ENCODE data around the gene PPP4R1. TPM values are rescaled to one million over a fixed set of nuclear protein-coding genes. Genes with fewer than 3 reads are reported as not detected.

Gene PPP4R1
- 94.1 and 146 TPM in 2 replicates for total RNA-seq

GRCh38 chr18:9614401-9615279, at the start of gene PPP4R1:
Gene PPP4R1 (minus strand): TSS chr18:9614559. CDS start chr18:9614484, 75 bp downstream.

Small RNA genes lying within 50 kb of the gene (small RNA-seq; reads per million reads assigned to genes)
- gene RNU2-27P (ENCODE audit: low replicate concordance) (0.16 reads per million), gene RNU6-903P (ENCODE audit: low replicate concordance) (not detected)

Other genes starting within 250 kb of the PPP4R1 start
- 43.8 and 74.7 TPM in 2 replicates for gene RALBP1, start 139.0 kb downstream of the PPP4R1 start, total RNA-seq
- 79.9 and 106 TPM in 2 replicates for gene RAB31, start 93.7 kb upstream of the PPP4R1 start, total RNA-seq